ENCODE data around the gene CD14.
A peak's percentile ranks its signal among the peaks of the same experiment; 100 is the strongest.
"Not testable (repeated sequence)": the region's sequence is repeated elsewhere in the genome, so short reads cannot be mapped to it uniquely, and the experiment has no call there.

CD14 gene

GRCh38 chr5:140593070-140593469 lies 39.9 kb downstream of the CD14 start:
- not testable (repeated sequence) for DNase-seq

GRCh38 chr5:140591747-140592372 lies 41.1 kb downstream of the CD14 start:
- peak; percentile 54 for DNase-seq

DNA sequence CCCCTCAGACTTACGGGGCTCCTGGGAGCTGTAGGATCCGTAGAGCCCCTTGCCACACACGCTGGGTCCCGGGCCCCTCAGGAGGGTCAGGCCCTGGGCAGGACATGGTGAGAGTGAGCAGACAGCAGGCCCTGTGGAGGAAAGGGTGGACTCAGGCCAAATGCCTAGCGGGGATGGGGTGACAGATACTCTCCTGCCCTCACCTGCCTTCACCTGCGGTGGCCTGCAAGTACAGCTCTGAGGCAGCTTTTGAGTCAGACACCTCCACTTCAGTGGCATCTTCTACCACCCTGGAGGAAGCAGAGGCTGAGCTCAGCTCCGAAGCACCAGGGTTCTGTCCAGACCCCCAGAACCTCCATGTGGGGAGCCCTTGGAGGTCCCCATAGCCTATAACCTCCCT lies 42.1 kb downstream of the CD14 start:
- DNase-seq, result no peak

DNA sequence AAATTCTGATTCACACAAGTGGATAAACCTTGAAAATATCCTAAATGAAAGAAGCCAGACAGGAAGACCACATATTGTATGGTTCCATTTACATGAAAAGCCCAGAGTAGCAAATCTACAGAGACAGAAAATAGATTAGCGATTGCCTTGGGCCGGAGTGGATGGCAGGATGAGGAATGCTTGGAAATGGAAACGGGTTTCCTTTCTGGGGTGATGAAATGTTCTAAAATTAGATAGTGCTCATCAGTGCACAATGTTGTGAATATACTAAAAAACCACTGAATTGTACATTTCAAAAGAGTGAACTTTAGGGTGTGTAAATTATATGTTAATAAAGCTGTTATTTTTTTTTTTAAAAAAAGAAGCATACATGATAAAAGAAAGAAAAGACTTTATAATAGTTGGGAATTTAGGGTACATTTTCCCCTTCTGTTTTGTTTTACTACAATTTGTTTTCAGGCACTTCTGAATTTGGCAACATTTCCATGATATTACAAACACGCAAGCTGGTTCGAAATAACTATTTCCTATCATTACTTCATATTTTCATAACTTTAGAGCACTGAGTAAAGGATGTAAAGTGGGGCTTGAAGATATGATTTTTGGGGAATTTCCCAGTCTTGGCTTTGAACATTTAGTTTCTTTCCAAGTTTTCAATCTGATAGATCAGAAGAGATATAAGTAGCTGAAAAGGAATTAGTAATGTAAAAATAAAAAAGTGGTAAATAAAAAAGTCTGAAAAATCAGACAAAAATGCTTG lies 44.5 kb downstream of the CD14 start:
- DNase-seq, result no peak

DNA sequence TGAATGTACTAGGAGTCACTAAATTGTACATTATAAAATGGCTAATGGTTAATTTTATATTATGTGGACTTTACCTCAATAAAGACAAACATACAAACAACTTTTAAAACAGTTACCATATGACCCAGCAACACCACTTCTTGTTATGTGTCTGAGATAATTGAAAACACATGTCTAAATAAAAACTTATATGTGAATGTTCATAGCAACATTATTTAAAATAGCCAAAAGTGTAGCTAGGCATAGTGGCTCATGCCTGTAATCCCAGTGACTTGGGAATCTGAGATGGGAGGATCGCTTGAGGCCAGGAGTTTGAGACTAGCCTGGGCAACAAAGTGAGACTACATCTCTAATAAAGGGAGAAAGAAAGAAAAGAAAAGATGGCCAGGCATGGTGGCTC lies 45.5 kb downstream of the CD14 start:
- DNase-seq, result no peak
